GM21619 (cell line): ENCODE data around the gene PSEN1.

Source experiments
- ATAC-seq: cut with Tn5 transposase; IDR thresholded peaks from one replicate; pipeline ENCODE4 v1.9.1; 2021; ENCODE audit not compliant: unreplicated experiment

PSEN1 gene

DNA sequence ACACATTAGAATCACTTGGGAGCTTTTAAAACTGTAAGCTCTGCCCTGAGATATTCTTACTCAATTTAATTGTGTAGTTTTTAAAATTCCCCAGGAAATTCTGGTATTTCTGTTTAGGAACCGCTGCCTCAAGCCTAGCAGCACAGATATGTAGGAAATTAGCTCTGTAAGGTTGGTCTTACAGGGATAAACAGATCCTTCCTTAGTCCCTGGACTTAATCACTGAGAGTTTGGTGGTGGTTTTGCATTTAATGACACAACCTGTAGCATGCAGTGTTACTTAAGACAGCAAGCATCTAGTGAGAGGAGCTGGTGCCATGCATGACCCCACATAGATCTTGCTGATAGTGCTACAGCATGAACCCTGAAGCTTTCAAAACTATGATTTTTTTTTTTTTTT is 81.1 kb downstream of the PSEN1 start:
- no peak for ATAC-seq

DNA sequence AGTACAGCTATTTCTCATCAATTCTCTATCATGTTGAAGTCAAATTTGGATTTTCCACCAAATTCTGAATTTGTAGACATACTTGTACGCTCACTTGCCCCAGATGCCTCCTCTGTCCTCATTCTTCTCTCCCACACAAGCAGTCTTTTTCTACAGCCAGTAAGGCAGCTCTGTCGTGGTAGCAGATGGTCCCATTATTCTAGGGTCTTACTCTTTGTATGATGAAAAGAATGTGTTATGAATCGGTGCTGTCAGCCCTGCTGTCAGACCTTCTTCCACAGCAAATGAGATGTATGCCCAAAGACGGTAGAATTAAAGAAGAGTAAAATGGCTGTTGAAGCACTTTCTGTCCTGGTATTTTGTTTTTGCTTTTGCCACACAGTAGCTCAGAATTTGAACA is 83.8 kb downstream of the PSEN1 start:
- no peak for ATAC-seq

DNA sequence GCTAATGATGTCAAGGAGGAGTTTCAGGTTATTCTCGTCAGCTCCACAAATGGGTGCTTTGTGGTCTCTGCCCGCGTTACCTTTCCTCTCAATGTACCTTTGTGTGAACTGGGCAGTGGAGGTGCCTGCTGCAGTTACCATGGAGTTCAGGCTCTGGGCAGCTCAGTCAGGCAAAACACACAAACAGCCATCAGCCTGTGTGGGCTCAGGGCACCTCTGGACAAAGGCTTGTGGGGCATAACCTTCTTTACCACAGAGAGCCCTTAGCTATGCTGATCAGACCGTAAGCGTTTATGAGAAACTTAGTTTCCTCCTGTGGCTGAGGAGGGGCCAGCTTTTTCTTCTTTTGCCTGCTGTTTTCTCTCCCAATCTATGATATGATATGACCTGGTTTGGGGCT is 84.3 kb downstream of the PSEN1 start:
- ATAC-seq, result no peak

GRCh38 chr14:73221945-73222344 is 85.6 kb downstream of the PSEN1 start:
- ATAC-seq, result no peak

GRCh38 chr14:73223049-73223448 is 86.7 kb downstream of the PSEN1 start:
- no peak for ATAC-seq

DNA sequence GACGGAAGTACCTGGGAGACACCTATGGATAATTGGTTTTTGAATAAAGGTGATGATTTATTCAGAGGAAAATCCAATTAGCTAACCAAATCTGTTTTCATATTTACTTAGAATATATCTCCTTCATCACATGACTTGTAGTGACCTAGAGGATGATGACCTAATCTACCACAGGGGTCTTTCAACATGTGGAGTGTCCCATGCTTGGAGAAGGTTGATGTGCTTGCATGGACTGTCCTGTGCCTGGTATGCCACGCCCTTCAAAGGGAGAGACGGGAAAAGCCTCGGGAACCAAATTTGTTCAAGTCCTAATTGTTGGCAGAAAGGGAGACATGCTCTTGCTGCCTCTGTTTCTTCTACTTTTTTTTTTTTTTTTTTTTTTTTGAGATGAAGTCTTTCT is 89.2 kb downstream of the PSEN1 start:
- ATAC-seq, result no peak

DNA sequence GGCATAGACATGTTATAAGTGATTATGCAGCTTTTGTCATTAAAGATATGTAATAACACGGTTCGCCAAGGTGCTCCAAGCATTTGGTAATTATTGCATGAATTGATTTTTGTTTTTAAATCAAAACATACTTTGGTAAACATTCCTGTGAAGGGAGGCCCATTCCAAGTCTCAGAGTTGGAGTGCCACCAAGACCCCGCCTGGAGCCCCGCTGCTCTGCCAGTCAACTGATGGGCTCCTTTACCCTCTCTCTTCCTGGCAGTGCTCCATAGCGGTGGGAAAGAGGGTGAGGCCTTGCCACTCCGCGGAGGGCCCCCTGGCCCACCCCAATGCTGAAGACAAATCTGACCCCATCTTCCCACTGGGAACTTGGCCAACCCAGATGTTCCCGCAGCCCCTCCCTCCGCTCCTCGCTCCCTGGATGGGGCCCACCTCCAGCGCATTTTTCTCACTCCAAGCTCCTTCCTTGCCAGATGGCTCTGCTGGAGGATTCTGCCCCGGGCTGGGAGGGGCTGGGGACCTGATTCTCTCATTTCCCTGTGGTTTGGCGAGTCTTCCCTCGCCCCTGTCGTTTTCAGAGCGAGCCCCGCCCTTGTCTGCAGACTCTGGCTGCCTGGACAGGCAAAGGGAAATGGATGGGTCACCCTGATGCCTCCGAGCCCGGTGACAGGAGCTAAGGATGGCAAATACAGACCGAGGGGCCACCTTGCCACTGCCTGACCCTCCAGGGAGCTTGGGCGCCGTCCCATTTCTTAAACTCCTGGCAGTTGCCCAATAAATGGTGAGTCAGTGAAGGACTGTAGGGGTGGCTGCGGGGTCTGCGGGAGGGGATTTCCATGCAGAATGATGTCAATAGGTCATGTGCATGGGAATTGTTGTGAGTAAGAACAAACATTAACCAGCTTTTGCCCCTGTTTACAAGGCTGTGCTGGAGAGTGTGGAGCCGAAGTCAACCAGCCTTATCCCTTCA is 91.8 kb downstream of the PSEN1 start:
- ATAC-seq, result no peak

- no peak for ATAC-seq
These were observed 93.7 kb downstream of the PSEN1 start for GRCh38 chr14:73230051-73230450.

- ATAC-seq, result no peak
These were observed 95.9 kb downstream of the PSEN1 start for GRCh38 chr14:73231981-73232851.

GRCh38 chr14:73232984-73233383 is 96.7 kb downstream of the PSEN1 start:
- no peak for ATAC-seq

DNA sequence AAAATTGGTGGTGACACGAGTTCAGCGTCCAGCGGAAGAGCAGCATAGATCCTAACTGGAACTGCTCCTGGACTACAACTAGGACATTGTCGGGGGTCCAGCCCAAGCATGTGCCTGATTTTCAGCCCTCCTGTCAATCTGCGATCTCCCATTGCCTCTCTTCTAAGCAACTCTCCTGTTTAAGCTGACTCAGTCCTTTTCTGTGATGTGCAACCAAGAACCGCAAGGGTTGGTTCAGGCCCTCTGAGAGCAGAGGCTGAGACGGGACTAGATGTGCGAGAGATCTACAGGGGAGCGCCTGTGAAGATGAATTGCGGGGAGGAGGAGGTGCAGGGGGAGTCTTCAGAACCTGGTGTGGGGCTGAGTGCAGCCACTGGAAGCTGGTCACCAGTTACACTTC is 97.3 kb downstream of the PSEN1 start:
- ATAC-seq, result no peak

- no peak for ATAC-seq
These were observed 97.7 kb downstream of the PSEN1 start for GRCh38 chr14:73234029-73234428.

- no peak for ATAC-seq
These were observed 98.5 kb downstream of the PSEN1 start for GRCh38 chr14:73234586-73235394.

- ATAC-seq, result no peak
These were observed 99.3 kb downstream of the PSEN1 start for GRCh38 chr14:73235531-73236155.

- ATAC-seq, result no peak
These were observed 99.8 kb downstream of the PSEN1 start for GRCh38 chr14:73236157-73236556.

DNA sequence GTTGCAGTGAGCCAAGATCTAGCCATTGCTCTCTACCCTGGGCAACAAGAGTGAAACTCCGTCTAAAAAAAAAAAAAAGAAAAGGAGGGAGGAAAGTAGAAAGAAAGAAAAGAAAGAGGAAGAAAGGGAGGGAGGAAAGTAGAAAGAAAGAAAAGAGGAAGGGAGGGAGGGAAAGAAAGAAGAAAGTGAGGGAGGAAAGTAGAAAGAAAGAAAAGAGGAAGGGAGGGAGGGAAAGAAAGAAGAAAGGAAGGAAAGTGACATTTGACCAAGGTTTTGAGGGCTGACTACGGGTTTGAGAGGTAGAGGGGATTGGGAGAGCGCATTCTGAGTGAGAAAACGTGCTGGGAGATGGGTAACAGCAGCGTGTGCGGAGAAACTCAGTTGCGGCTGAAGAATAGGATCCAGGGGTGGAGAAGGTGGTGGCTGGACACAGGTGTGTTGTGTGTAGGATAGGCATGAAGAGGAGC is 100.5 kb downstream of the PSEN1 start:
- ATAC-seq, result no peak

DNA sequence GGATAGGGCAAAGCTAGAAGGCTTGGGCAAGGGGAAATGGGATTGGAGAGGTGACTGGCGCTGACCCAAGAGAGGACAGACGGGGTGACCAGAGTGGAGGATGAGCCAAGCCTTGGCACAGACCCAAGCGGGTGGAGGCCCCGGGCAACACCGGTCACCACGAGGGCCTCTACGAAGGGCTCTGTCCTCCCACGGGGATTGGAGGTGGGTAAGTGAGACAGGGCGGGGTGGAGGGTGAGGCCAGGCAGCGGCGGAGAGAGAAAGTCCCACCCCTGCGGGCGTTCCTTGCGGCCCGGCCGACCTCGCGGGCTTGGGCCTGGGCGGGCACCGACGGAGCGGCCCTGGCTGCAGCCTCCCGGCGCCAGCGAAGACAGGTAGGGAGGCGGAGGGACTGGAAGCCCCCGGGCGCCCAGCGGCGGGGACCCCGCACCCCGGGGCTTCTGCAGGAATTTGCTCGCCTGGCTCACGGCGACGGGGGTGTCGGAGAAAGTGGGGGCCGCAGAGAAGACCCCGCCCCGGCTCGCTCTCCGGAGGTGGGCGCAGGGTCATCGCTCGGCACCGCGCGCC is 101.0 kb downstream of the PSEN1 start, which contains the start of gene PAPLN:
Gene PAPLN, plus strand, starts transcription at position 288 of the 567 bp plus-strand sequence. CDS start 2,273 bp downstream, outside the sequence.
- ATAC-seq, result no peak

DNA sequence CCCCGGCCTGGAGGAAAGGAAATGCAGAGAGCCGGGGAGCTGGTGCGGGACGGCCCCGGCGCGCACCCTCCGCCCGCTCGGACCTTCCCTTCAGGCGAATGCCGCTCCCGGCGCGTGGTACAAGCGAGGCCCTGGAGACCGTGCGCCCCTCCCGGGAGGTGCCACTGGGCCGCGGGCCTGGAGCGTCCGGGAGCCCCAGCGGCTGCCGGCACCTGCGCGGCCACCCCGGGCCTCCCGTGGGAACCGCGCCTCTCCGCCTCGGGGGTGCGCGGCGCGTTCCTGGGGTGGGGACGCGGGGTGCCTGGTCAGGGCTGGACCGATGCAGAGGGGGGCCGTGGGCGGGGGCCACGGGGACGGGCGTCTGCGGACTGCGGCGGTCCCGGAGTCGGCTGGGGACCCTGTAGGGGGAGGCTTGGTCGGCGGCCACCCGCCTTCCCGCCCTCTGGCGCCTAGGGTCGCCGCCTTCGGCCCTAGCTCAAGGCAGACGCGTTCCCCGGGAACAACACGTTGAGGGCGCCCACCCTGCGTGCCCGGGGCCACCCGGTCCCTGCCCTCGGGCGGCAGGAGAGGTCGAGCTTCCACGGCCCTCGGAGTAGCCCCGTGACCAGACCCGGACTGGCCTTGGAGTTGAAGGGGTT is 101.6 kb downstream of the PSEN1 start:
- no peak for ATAC-seq

- no peak for ATAC-seq
These were observed 102.1 kb downstream of the PSEN1 start for GRCh38 chr14:73238424-73238852.
